GM12891 (cell line): ENCODE data around the gene CYB561A3.

ENCODE experiments used
- POLR2A ChIP-seq: IDR thresholded peaks from 2 replicates; pipeline ENCODE4 v1.6.1; 2011; ENCODE audit warnings: low read depth, low read length, control low read depth
- POLR2AphosphoS5 ChIP-seq: IDR thresholded peaks from 2 replicates; pipeline ENCODE4 v1.6.1; 2011; ENCODE audit warnings: low read depth, low read length, control low read depth
- POU2F2 ChIP-seq: IDR thresholded peaks from 2 replicates; pipeline ENCODE4 v1.6.1; 2011; ENCODE audit warnings: low read depth, mild to moderate bottlenecking, control low read depth, low read length, moderate library complexity
- SPI1 ChIP-seq: IDR thresholded peaks from 2 replicates; pipeline ENCODE4 v1.6.1; 2011; ENCODE audit warnings: low read depth, low read length, control low read depth
- TAF1 ChIP-seq: IDR thresholded peaks from 2 replicates; pipeline ENCODE4 v1.6.1; 2011; ENCODE audit warnings: low read depth, low read length, control low read depth

- TF ChIP-seq POLR2A (no peak), POLR2AphosphoS5 (no peak), TAF1 (no peak), POU2F2 (no peak), SPI1 (no peak)
Observed at GRCh38 chr11:61334434-61335354, 27.0 kb downstream of the CYB561A3 start.
